NCI-H2107 (cell line): ENCODE measurements around the gene UGT3A1.

Experiments
- DNase-seq: peaks from one replicate; lab custom pipeline; 2025; lab: John Stamatoyannopoulos, UW

The UGT3A1 gene

GRCh38 chr5:35908228-35908627, 83.0 kb downstream of the UGT3A1 start:
- no peak for DNase-seq

- DNase-seq = no peak
These were observed 86.6 kb downstream of the UGT3A1 start for GRCh38 chr5:35904443-35905132.

DNA sequence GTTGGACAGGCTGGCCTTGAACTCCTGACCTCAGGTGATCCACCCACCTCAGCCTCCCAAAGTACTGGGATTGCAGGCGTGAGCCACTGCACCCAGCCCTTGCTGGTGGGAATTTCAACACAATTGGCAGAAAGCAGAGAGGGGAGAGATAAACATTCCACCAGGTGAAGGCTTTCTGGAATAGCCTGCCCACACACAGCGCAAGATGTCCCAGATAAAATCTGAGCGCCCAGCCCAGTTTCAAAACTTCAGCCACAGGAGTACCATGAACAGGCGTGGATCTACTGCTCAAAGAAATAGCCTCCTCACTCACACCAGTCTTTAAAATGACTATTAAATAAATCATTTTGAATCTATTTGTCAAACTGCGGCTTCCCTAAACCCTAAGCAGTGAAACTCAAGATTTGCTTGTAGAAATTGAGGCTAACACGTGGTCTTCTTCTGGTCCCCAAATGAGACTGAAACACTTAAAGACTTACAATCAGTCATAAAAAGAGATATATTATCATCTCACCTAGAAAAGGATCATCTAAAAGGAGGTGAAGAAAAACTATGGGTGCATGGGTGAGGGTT, 87.5 kb downstream of the UGT3A1 start:
- no peak for DNase-seq

DNA sequence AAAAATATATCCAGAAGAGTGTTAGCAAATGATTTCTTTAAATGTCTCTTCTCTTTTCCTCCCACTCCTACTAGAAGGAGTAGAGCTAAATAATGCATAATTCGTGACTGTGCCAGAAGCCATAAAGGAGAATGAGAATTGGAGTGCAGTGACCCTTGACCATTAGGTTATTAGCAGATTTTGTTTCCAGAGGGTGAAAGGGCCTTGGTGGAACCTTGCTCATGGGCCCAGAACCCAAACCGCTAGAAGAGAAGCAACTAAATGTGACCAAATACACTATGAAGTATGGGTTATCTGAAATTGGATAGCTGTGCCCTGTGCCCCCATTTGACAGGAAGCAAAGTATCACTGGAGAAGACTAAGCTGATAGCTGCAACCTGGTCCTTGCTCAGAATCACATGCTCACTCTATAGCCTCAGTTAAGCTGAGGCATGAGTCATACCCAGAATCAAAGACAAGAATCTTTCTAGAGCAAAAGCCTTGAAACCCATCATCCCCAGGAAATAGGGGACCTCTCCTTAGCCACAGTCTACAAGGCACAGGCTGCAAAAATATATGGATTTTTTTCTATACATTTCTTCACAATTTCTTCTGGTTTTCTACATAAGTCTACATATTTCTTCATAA, 89.0 kb downstream of the UGT3A1 start:
- no peak for DNase-seq
